Islet of Langerhans (tissue), 1 donor: ENCODE results near the gene ZFHX2.

Source experiments
- FAIRE-seq: peaks from one replicate; lab custom pipeline; 2011; peaks lifted over from hg19 to GRCh38; lab: Jason Lieb, UNC

ZFHX2 gene

GRCh38 chr14:23559010-23559925 lies 7.7 kb upstream of the ZFHX2 start:
- FAIRE-seq: no peak

DNA sequence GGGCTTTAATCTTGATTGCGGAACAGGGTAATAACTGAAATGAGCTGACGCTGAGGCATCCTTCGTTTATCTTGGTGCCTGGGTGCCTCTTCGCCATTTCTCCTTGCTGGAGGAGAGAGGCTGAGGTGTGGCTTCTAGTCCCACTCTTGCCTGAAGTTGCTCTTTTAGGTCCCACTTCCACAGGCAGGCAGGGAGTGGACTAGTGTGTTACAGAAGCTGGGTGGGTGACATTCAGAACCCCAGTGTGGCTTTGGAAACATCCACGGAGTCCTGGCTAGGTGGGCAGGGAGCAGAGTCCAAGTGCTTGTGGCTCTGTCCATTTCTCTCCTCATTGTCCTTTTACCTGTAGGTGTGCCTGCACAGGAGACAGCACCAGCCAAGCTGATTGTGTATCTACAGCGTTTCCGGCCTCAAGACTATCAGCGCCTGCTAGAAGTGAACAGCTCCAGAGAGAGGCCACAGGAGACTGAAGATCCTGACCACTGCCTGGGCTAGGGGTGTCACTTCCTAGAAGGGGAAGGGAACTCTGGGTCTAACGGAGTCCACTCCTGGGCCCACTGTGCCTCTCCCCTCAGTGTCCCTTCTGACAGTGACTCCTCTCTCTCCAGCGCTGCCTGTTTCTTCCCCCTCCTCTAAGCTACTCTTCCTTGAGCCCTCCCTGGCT lies 6.9 kb upstream of the ZFHX2 start:
- no peak for FAIRE-seq

DNA sequence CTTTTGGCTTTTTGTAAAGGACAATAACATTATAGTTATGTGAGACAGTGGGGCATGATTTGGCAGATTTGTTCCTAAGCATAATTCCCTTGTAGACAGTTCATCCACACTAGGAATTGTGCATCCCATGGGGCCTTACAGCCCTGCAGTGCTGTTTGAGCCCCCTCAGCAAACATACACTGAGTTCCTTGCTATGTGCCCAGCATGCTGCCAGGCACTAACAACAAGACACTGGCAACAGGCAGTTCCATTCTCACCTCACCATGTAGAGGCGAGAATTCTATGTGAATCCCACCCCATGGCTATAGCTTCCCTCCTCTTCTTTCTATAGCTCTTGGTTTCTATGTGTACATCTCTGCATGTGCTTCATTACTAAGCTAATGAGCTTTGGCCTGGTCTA lies 6.4 kb upstream of the ZFHX2 start:
- no peak for FAIRE-seq

- FAIRE-seq: no peak
Measured at GRCh38 chr14:23557521-23557920, 6.0 kb upstream of the ZFHX2 start.

GRCh38 chr14:23556700-23557440 lies 5.3 kb upstream of the ZFHX2 start:
- no peak for FAIRE-seq

- FAIRE-seq: no peak
Measured at GRCh38 chr14:23555882-23556699, 4.5 kb upstream of the ZFHX2 start, which contains the start of gene THTPA. Gene THTPA (plus strand): TSS chr14:23556271. CDS start chr14:23556758, 487 bp downstream.

- FAIRE-seq: no peak
Measured at GRCh38 chr14:23555533-23555881, 3.9 kb upstream of the ZFHX2 start.

GRCh38 chr14:23550812-23551265 lies 726 bp downstream of the ZFHX2 start:
- FAIRE-seq: no peak

GRCh38 chr14:23550131-23550811 lies 1.3 kb downstream of the ZFHX2 start:
- no peak for FAIRE-seq

DNA sequence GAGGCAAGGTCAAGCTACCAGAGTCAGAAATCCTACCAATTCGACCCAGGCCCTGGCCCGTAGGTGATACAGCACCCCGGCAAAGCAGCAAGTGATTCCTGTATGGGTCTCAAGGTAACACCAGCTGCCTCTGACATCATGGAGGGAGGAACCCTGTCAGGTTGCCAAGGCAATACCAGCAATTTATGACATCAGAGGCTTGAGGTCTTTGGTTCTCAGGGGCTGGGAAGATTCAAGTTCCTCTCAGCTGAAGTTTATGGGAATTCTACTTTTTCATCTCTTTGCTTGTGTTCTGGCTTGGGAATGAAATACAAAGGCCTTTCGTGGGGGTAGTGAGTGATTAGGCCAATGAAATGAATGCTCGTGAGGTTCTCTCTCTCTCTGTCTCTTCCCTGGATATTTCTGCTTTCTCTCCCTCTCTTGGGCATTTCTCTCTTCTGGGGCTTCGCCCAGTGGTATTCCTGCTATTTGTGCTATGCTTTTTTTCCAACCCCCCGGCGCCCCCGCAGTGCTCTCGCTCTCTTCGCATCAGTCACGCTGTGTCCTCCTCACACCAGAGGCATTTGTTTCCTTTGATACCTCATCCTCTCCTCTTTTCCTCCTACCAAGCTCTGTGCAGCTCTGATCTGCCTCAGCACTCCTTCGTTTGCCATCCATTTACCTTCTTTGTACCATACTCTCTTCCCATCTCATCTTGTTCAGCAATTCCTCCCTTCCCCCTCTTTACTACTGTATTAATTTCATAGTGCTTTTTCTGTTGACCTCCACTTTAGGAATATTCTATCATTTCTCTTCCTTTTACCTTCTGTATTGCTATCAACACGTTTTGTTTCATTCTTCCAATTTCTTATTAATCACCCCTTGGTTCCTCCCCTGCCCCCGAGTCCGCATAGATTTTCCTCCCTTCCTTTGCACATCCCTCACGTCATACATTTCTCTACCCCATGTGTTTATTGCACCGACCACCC lies 2.9 kb downstream of the ZFHX2 start:
- no peak for FAIRE-seq

GRCh38 chr14:23547924-23548323 lies 3.6 kb downstream of the ZFHX2 start:
- FAIRE-seq: no peak

GRCh38 chr14:23546450-23547035 lies 5.0 kb downstream of the ZFHX2 start:
- FAIRE-seq: no peak

DNA sequence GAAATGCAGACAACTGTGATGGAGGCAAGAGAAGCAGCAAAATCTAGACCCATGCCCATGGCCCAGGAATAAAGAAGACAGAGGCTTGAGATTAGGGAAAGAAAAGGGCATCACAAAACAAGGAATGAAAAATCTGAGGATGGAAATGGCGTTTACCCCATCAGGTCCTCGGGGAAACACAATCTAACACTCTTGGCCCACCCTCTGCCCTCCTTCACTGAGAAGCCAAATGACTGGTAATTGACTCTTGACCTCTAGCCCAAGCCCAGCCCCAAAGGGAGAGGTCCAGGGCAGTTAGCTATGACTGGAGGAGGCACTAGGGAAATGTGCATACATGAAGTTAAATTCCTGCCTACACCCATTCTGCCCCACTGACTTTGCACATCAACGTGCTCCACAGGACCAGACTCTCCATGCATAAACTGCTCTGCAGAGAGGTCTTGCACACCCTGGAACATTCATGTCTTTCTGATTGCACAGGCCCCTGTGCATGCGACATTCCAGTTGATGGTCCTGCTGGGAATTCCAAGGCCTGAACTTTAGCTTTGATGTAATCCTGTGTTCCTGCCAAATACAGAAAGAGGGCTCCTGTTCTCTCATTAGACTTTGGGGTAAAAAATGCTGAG lies 5.7 kb downstream of the ZFHX2 start:
- FAIRE-seq: no peak

- no peak for FAIRE-seq
Measured at GRCh38 chr14:23544511-23545447, 6.8 kb downstream of the ZFHX2 start.

GRCh38 chr14:23543403-23543802 lies 8.2 kb downstream of the ZFHX2 start:
- FAIRE-seq: no peak

DNA sequence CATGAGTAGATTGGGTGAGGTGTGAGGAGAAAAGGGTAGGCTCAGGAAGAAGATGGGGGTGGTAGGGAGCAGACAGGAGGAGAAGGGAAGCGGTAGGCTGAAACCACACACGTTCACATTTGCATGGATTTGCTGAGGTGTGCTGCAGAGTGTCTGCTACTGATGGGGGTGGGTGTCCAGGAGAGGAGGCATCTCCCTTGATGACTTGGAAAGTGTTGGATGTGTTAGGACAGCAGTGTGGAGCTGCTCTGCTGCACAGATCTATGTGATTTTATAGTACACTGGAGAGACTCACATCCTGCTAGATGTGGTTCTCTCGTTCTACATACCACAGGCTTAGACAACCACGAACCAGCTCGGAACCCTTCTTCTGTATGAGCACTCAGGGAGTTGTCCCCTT lies 9.3 kb downstream of the ZFHX2 start:
- no peak for FAIRE-seq

- no peak for FAIRE-seq
Measured at GRCh38 chr14:23540141-23540469, 11.5 kb downstream of the ZFHX2 start.
